GM12891 (cell line): Measurements from ENCODE around the gene UNC13C.

Experiments
- PAX5 ChIP-seq: IDR thresholded peaks from 2 replicates; pipeline ENCODE4 v1.6.1; 2011; ENCODE audit warnings: low read length, moderate library complexity, mild to moderate bottlenecking; ENCODE audit not compliant: insufficient read depth, severe bottlenecking
- POLR2A ChIP-seq: IDR thresholded peaks from 2 replicates; pipeline ENCODE4 v1.6.1; 2011; ENCODE audit warnings: low read depth, low read length, control low read depth
- POLR2AphosphoS5 ChIP-seq: IDR thresholded peaks from 2 replicates; pipeline ENCODE4 v1.6.1; 2011; ENCODE audit warnings: low read depth, low read length, control low read depth
- POU2F2 ChIP-seq: IDR thresholded peaks from 2 replicates; pipeline ENCODE4 v1.6.1; 2011; ENCODE audit warnings: low read depth, mild to moderate bottlenecking, control low read depth, low read length, moderate library complexity
- SPI1 ChIP-seq: IDR thresholded peaks from 2 replicates; pipeline ENCODE4 v1.6.1; 2011; ENCODE audit warnings: low read depth, low read length, control low read depth
- TAF1 ChIP-seq: IDR thresholded peaks from 2 replicates; pipeline ENCODE4 v1.6.1; 2011; ENCODE audit warnings: low read depth, low read length, control low read depth

- no peak for TF ChIP-seq POLR2AphosphoS5
- no peak for TF ChIP-seq TAF1
- no peak for TF ChIP-seq POLR2A
- no peak for TF ChIP-seq POU2F2
- no peak for TF ChIP-seq SPI1
- TF ChIP-seq PAX5 = no peak
Measured at GRCh38 chr15:54322341-54322740, 344.1 kb downstream of the UNC13C start.
